G401 (cell line): ENCODE measurements around the gene CHST6. TPM values are rescaled to one million over a fixed set of nuclear protein-coding genes. Genes with fewer than 3 reads are reported as not detected.
"Not testable (repeated sequence)": the region's sequence is repeated elsewhere in the genome, so short reads cannot be mapped to it uniquely, and the experiment has no call there.

Experiments
- DNase-seq: peaks from one replicate; pipeline ENCODE4 v3.0.0-alpha.2; 2015; ENCODE audit warnings: low spot score
- in situ Hi-C: cut with HindIII; loops from 2 replicates; pipeline ENCODE4 v1.10.0; 2016; ENCODE audit warnings: low sequenced_read_pairs, mixed read lengths
- total RNA-seq: library from RNA; depleted of rRNA; stranded (reverse); fragments of >200 nt; shearing (Covaris generic); gene quantifications from 2 replicates; pipeline ENCODE4 v1.2.3, GENCODE V29; 2014

CHST6 gene
- total RNA-seq, 1 experiment from 2014 or later = not detected

- in situ Hi-C loops = no loop called here
- no peak for DNase-seq
Measured at GRCh38 chr16:75457485-75458021, 37.7 kb downstream of the CHST6 start.

- in situ Hi-C loops = no loop called here
- no peak for DNase-seq
Measured at GRCh38 chr16:75456971-75457370, 38.3 kb downstream of the CHST6 start.

- DNase-seq, in situ Hi-C loops: not testable (repeated sequence)
Measured at GRCh38 chr16:75456486-75456885, 38.8 kb downstream of the CHST6 start.

- DNase-seq = no peak
- in situ Hi-C loops = no loop called here
Measured at GRCh38 chr16:75455677-75456076, 39.6 kb downstream of the CHST6 start.

GRCh38 chr16:75452464-75453190 lies 42.6 kb downstream of the CHST6 start:
- in situ Hi-C loops = no loop called here

GRCh38 chr16:75446416-75446815 lies 48.8 kb downstream of the CHST6 start:
- in situ Hi-C loops = no loop called here
- no peak for DNase-seq

More at GRCh38 chr16:75452464-75453190, 42.6 kb downstream of the CHST6 start:
- DNase-seq = no peak

GRCh38 chr16:75445298-75445697 lies 49.9 kb downstream of the CHST6 start:
- DNase-seq = no peak

GRCh38 chr16:75443298-75443697 lies 51.9 kb downstream of the CHST6 start:
- DNase-seq = no peak
- in situ Hi-C loops = no loop called here

More at GRCh38 chr16:75445298-75445697, 49.9 kb downstream of the CHST6 start:
- in situ Hi-C loops = no loop called here

- in situ Hi-C loops = no loop called here
Measured at GRCh38 chr16:75433732-75434413, 61.4 kb downstream of the CHST6 start.

GRCh38 chr16:75432828-75433731 lies 62.2 kb downstream of the CHST6 start, which contains the start of gene CFDP1:
TSS of gene CFDP1 (minus strand) at chr16:75433503. CDS start at chr16:75433352, 151 bp downstream.
- peak; percentile 93 for DNase-seq
- in situ Hi-C loops = no loop called here

More at GRCh38 chr16:75433732-75434413, 61.4 kb downstream of the CHST6 start:
- peak; percentile 88 for DNase-seq

GRCh38 chr16:75429621-75430403 lies 65.4 kb downstream of the CHST6 start:
- in situ Hi-C loops = no loop called here
- DNase-seq = no peak

GRCh38 chr16:75426524-75426923 lies 68.7 kb downstream of the CHST6 start:
- in situ Hi-C loops, DNase-seq: not testable (repeated sequence)

- DNase-seq, in situ Hi-C loops: not testable (repeated sequence)
Measured at GRCh38 chr16:75424105-75424762, 71.0 kb downstream of the CHST6 start.

- no peak for DNase-seq
- in situ Hi-C loops = no loop called here
Measured at GRCh38 chr16:75423723-75424104, 71.5 kb downstream of the CHST6 start.
